HG02970 (cell line): Measurements from ENCODE around the gene MAX.
"Not testable (repeated sequence)": the region's sequence is repeated elsewhere in the genome, so short reads cannot be mapped to it uniquely, and the experiment has no call there.

Experiments used
- ATAC-seq: cut with Tn5 transposase; IDR thresholded peaks from one replicate; pipeline ENCODE4 v1.9.1; 2021; ENCODE audit warnings: mild to moderate bottlenecking, moderate library complexity, moderate number of reproducible peaks; ENCODE audit not compliant: unreplicated experiment, low FRiP score

The MAX gene

GRCh38 chr14:65106316-65106715, 4.0 kb upstream of the MAX start:
- ATAC-seq, result no peak

DNA sequence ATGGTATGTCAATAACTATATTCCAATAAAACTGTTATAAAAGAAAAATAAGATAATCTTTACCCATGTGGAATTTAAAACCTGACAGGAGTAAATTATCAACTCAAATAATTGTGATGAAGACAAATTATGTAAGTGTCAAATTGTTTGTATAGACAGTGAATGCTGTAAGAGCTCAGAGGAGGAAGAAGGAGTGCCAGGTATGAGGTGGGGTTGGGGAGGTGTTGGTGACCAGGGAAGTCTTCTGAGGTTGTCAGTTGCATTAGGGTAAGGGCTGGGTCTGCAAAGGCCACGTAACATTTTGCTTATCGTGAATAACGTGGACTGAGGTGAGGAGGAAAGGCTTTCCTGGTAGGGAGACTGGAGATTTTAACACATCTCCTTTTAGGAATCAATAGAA, 2.5 kb upstream of the MAX start:
- no peak for ATAC-seq

DNA sequence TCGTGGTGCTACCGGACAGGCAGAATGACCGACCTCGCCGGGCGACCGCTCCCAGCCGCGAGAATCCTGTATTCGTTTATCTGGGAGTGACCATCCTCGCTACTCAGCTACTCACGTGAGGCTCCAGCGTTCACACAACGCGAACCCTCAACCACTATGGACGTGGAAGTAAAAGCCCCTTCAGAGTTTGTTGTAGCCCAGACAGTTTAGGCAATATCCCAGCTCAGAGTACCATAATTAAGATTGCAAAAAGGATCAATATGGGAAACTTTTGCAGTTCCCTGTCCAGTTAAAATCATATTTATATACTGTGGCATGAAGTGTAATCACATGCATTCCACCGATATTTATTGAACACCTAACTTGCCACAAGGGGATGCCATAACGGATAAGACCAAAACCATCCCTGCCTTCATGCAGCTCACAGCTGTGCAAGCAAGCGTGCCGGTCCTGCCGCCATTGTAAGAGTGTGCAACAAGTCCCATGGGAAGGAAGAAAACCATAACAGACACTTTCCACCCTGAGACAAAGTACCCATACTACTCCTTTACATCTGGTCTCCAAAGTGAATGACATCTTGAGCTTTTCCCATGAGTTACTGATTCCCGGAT, 938 bp upstream of the MAX start:
- no peak for ATAC-seq

GRCh38 chr14:65101631-65102440, 481 bp downstream of the MAX start:
- peak; percentile 6 for ATAC-seq

- no peak for ATAC-seq
Observed at GRCh38 chr14:65100922-65101541, 1.3 kb downstream of the MAX start.

DNA sequence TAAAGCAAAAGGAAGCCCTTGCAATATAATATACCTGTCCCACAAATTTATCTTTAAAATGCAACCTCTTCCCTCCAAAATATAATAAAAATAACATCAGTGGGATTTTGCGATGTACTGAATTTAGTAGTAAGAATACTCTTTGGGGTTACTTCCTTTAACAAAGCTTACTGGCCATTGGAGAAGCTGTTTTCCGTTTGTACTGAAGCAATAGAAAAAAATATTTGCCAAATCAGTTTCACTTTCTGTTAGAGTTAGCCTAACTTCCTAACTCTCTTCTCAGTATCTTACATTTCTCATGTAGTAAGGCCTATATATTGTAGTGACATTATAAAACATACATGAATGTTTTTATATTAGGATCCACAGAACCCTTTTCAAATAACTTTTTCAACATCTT, 3.7 kb downstream of the MAX start:
- ATAC-seq, result no peak

DNA sequence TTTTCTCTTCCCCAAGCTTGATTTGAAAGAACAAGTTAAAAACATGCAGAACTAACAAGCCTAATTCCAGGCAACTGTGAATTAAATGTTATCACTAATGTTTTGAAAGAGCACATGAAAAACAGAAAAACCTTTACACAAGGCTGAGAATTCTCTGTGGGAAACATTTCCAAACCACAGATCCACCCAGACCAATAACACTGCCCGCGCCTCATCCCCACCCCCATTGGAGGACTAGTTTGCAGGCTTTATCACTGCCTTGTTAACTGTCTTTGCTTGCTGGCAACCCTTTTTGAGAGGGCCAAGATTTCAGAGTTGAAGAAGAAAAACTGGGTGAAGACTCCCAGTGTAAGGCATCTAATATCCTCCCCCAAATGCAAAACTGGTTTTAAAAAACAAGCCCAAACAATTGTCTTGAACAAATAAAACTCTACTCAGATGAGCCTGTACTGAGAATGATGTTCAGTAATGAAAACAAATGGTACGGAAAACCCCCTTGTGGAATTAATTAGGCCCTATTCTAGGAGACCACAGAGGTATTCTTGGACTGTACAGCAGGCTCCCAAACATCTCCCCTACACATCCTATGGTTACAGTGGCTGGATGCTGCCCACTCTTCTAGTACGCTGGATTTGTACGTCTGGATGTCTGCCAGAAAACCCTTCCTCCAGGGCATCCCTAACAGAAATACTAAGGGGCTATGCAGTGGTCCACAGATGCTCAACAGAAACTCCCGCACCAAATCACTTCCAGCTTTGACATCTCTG, 5.8 kb downstream of the MAX start:
- ATAC-seq, result no peak

GRCh38 chr14:65095633-65096205, 6.6 kb downstream of the MAX start:
- no peak for ATAC-seq

DNA sequence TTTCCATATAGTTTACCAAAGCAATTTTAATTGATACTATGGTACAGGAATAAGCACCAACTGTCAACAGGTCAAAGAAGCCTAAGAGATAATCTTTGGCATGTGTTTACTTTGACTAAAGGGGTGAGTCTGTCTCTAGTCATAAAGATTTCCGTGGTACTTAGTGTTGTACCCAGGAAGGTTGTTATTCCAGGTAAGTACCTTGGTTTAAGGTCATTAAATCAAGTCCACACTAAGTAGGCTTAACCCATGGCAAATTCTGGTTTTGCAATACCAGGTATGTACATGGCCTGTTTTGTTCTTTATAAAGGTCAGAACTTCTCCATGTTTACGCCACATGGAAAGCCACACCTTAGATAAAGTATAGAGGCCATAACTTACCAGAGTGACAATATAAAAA, 10.0 kb downstream of the MAX start:
- ATAC-seq, result no peak

DNA sequence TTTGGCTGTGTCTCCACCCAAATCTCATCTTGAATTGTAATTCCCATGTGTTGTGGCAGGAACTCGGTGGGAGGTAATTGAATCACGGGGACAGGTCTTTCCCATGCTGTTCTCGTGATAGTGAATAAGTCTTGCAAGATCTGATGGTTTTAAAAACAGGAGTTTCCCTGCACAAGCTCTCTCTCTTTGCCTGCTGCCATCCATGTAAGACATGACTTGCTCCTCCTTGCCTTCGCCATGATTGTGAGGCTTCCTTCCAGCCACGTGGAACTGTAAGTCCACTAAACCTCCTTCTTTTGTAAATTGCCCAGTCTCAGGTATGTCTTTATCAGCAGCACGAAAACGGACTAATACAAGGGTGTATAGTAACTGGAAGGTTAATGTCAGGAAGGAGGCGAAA, 14.5 kb downstream of the MAX start:
- not testable (repeated sequence) for ATAC-seq

- ATAC-seq, result not testable (repeated sequence)
Observed at GRCh38 chr14:65086686-65087085, 15.6 kb downstream of the MAX start.

- ATAC-seq, result no peak
Observed at GRCh38 chr14:65084554-65085505, 17.5 kb downstream of the MAX start.

GRCh38 chr14:65082930-65083329, 19.4 kb downstream of the MAX start:
- no peak for ATAC-seq

DNA sequence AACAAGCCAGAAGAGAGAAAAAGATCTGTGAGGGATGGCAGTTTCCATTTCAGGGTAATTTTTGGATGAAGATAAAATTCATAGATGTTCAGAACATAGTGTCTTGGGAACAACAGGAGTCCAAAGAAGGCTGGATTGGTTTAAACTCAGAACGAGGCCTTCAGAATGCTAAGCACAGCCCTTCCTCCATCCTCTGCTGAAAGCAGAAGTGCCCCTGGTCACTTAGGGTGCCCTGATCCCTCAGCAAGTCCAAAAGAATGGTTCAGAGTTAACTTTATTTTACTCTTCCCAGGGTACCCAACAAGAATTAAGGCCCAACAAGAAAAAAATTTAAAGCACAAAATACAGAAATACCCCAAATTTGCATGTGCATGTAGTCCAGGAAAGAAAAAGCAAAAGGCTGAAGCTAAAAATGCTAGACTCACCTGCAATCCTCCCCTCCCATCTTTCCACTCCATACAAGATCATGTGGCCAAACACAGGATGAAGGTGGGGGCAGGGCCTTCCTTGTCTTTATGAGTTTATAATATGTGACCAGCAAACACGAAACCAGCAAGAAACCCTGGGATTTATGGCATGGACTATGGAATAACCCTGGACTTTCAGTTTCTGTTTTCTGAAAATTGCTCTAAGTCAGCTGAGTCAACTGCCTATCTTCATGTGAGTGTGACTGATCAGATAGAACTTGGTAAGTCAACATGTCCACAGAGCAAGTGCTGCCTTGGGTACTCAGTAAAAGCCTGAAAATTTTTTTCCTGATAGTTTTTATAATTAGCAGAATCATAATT, 21.2 kb downstream of the MAX start:
- ATAC-seq, result no peak

- no peak for ATAC-seq
Observed at GRCh38 chr14:65079768-65080167, 22.5 kb downstream of the MAX start.

- ATAC-seq, result no peak
Observed at GRCh38 chr14:65079201-65079600, 23.1 kb downstream of the MAX start.

DNA sequence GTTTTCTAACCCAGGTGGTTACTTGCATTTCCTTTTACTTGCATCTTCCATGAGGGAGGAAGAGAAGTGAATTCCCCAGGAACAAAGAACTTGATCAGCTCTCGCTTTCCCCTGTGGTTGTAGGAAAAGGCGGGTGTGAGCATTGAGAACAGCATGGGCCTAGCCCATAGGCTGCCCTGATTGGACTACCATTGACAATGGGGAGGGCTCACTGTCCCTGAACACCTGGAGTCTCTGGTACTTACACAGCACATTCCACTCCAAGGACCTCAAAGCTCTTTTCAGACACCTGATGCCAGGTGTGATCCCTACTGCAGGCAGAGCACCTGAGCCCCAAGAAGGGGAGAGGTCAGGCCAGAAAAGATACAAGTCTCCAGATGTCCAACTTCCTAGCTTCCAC, 25.0 kb downstream of the MAX start:
- ATAC-seq, result no peak

DNA sequence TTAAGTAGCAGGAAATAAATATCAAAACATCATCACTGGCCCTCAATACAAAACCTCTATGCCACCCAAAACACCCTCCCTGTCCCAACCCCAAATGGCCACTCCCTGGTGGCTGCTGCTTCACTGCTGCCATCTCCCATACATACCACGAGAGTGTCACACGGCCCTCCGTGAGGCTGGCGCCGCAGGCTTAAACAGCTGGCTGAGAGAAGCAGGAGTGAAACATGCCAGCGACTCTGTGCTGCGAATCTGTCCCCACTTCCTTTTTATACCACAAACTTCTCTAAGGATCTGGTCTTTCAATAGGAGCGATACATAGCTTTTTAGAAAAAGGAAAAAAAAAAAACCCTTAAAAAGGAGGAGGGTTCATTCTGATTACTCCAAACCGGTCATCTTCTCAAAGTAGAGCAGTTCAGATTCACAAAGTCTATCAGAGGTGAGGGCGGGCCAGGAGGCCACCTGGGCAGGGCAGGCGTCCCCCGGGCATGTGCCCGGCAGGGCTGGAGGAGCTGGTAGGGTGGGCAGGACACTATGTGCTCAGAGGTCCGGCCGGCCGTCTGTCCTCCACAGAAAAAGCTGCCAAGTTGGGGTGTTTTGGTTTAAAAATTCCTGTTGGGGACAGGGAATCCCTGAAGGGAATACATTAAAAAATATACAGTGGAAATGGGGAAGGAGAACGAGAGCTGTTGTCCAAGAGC, 26.5 kb downstream of the MAX start:
- ATAC-seq, result no peak
